MM.1S (cell line): ENCODE data around the gene ESYT3.

Source experiments
- DNase-seq: peaks from one replicate; pipeline ENCODE4 v3.0.0-alpha.2; 2015
- H2AFZ ChIP-seq: fragments of 300-600 bp; sonication (generic); 2 replicates; pipeline ENCODE4 v1.6.0; 2016; ENCODE audit warnings: antibody characterized with exemption, low read length
- H3F3A ChIP-seq: fragments of 300-600 bp; sonication (generic); 2 replicates; pipeline ENCODE4 v1.6.1; 2016; ENCODE audit warnings: mild to moderate bottlenecking, antibody characterized with exemption, low read length, moderate library complexity, mixed read lengths; ENCODE audit not compliant: insufficient read depth
- H3K27ac ChIP-seq: fragments of 300-600 bp; sonication (generic); 2 replicates; pipeline ENCODE4 v1.5.1; 2016; ENCODE audit warnings: mild to moderate bottlenecking, low read length
- H3K27me3 ChIP-seq: fragments of 300-600 bp; sonication (generic); replicated peaks from 2 replicates; pipeline ENCODE4 v1.6.0; 2016; ENCODE audit warnings: low read length; ENCODE audit not compliant: insufficient read depth
- H3K36me3 ChIP-seq: fragments of 300-600 bp; sonication (generic); replicated peaks from 2 replicates; pipeline ENCODE4 v1.6.1; 2016; ENCODE audit warnings: mild to moderate bottlenecking, low read length, mixed read lengths; ENCODE audit not compliant: insufficient read depth
- H3K4me1 ChIP-seq: fragments of 300-600 bp; sonication (generic); 2 replicates; pipeline ENCODE4 v1.6.1; 2016; ENCODE audit warnings: low read length, mixed read lengths
- H3K4me2 ChIP-seq: fragments of 300-600 bp; sonication (generic); 2 replicates; pipeline ENCODE4 v1.6.0; 2016; ENCODE audit warnings: low read depth, low read length
- H3K4me3 ChIP-seq: fragments of 300-600 bp; sonication (generic); 2 replicates; pipeline ENCODE4 v1.5.1; 2016; ENCODE audit warnings: low read length, mixed read lengths
- H3K79me2 ChIP-seq: fragments of 300-600 bp; sonication (generic); 2 replicates; pipeline ENCODE4 v1.6.1; 2016; ENCODE audit warnings: mixed run types, low read length, mixed read lengths
- H3K9ac ChIP-seq: fragments of 300-600 bp; sonication (generic); 2 replicates; pipeline ENCODE4 v1.6.1; 2016; ENCODE audit warnings: low read length, mixed read lengths
- H3K9me2 ChIP-seq: fragments of 300-600 bp; sonication (generic); replicated peaks from 2 replicates; pipeline ENCODE4 v1.6.1; 2016; ENCODE audit warnings: mild to moderate bottlenecking, low read length, mixed read lengths; ENCODE audit not compliant: insufficient read depth
- H3K9me3 ChIP-seq: fragments of 300-600 bp; sonication (generic); replicated peaks from 2 replicates; pipeline ENCODE4 v1.6.1; 2016; ENCODE audit warnings: mild to moderate bottlenecking, low read length, mixed read lengths; ENCODE audit not compliant: insufficient read depth
- H4K20me1 ChIP-seq: fragments of 300-600 bp; sonication (generic); 2 replicates; pipeline ENCODE4 v1.6.1; 2016; ENCODE audit warnings: mild to moderate bottlenecking, low read length, moderate library complexity, mixed read lengths; ENCODE audit not compliant: insufficient read depth
- EZH2 ChIP-seq: fragments of 300-600 bp; sonication (generic); optimal IDR thresholded peaks from 2 replicates; pipeline ENCODE3; 2017; ENCODE audit warnings: low read depth, mild to moderate bottlenecking, antibody characterized with exemption, low read length, mixed read lengths
- EZH2phosphoT487 ChIP-seq: fragments of 300-600 bp; sonication (generic); IDR thresholded peaks from 2 replicates; pipeline ENCODE4 v1.6.1; 2018; ENCODE audit warnings: antibody characterized with exemption, low read length
- TF ChIP-seq, protein P1 (sequence below): fragments of 300-600 bp; sonication (generic); IDR thresholded peaks from 2 replicates; pipeline ENCODE4 v1.5.1; 2016; ENCODE audit warnings: antibody characterized with exemption, low read length, mixed read lengths

Gene ESYT3

DNA sequence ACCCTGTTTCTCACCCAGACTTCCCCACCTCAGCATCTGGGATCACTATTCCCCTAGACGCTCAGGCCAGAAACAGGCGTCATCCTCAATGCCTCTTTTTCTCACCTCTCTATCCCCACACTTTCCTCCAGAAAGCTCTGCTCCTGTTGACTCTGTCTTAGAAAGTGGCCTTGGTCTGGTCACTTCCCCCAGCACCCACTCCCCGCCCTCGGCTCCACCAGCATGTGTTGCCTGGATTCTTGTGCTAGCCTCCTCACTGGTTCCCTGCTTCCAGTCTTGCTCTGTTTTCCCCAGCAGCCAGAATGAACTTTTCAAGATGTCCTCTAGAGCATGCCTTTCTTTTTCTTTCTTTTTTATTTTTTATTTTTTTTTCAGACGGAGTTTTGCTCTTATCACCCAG, 39.7 kb upstream of the ESYT3 start:
- no peaks in the 10 kb centered on the region for H3K36me3 ChIP-seq
- no peaks in the 10 kb centered on the region for H4K20me1 ChIP-seq
- H3K4me1 ChIP-seq: no peaks in the 10 kb centered on the region
- no peak overlapping the region for H3K4me2 ChIP-seq
- H3K9me3 ChIP-seq: no peaks in the 10 kb centered on the region
- no peaks in the 10 kb centered on the region for H3K79me2 ChIP-seq
- H3K9ac ChIP-seq: no peak overlapping the region
- H3K4me3 ChIP-seq: no peak overlapping the region
- DNase-seq: no peak
- H3K27me3 ChIP-seq: no peaks in the 10 kb centered on the region
- TF ChIP-seq, protein P1, sequence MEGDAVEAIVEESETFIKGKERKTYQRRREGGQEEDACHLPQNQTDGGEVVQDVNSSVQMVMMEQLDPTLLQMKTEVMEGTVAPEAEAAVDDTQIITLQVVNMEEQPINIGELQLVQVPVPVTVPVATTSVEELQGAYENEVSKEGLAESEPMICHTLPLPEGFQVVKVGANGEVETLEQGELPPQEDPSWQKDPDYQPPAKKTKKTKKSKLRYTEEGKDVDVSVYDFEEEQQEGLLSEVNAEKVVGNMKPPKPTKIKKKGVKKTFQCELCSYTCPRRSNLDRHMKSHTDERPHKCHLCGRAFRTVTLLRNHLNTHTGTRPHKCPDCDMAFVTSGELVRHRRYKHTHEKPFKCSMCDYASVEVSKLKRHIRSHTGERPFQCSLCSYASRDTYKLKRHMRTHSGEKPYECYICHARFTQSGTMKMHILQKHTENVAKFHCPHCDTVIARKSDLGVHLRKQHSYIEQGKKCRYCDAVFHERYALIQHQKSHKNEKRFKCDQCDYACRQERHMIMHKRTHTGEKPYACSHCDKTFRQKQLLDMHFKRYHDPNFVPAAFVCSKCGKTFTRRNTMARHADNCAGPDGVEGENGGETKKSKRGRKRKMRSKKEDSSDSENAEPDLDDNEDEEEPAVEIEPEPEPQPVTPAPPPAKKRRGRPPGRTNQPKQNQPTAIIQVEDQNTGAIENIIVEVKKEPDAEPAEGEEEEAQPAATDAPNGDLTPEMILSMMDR: no peak
- TF ChIP-seq EZH2: no peak
- no peaks in the 10 kb centered on the region for H3F3A ChIP-seq
- no peak overlapping the region for H2AFZ ChIP-seq
- H3K27ac ChIP-seq: no peak overlapping the region
- no peaks in the 10 kb centered on the region for H3K9me2 ChIP-seq

DNA sequence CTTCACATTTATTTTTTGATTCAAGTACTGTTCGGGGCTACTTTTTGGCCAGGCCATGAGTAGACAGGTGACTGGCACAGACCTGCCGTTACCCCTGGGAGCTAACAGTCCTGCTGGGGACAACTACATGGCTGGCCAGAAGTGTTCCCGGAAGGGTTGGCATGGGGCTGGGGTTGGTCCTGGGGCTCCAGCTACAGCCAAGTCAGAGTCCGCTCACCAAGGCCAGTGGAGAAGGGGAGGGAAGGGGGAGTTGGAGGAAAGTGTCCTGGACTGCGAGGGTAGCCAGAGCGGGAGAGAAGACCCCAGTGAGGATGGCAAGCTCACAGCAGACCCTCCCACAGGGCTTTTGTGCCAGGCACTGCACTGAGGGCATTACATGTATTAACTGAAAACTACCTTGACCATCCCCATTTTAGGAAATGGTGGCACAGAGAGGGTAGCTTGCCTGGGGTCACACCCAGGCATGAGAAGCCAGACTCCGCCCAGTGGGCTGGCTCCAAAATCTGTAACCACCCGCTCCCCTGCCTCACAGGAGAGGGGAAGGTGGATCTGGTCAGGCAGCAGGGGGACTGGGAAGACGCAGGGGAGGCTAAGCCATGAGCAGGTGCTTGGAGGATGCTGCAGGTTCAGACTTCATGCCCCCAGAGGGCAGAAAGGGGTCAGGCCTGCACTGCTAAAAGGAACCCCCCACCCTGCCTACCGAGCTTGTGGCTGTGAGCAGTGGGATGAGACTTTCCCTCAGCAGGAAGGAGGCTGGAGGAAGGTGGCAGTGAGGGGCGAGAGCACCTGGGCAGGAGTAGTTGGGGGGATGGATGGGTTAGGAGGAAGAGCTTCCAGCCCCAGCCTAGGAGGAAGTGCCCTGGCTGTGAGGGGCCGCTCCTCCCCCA, 38.3 kb upstream of the ESYT3 start:
- H3K27me3 ChIP-seq: no peaks in the 10 kb centered on the region
- H3K79me2 ChIP-seq: no peaks in the 10 kb centered on the region
- H3K36me3 ChIP-seq: no peaks in the 10 kb centered on the region
- no peak for DNase-seq
- H3K4me1 ChIP-seq: no peaks in the 10 kb centered on the region
- no peaks in the 10 kb centered on the region for H3F3A ChIP-seq
- H4K20me1 ChIP-seq: no peaks in the 10 kb centered on the region
- H3K9ac ChIP-seq: no peak overlapping the region
- H3K9me3 ChIP-seq: no peaks in the 10 kb centered on the region
- no peak for TF ChIP-seq EZH2phosphoT487
- TF ChIP-seq, protein P1: no peak
- no peak for TF ChIP-seq EZH2
- no peak overlapping the region for H3K4me3 ChIP-seq
- H3K4me2 ChIP-seq: no peak overlapping the region
- no peaks in the 10 kb centered on the region for H3K9me2 ChIP-seq
- H2AFZ ChIP-seq: no peak overlapping the region
- H3K27ac ChIP-seq: no peak overlapping the region

DNA sequence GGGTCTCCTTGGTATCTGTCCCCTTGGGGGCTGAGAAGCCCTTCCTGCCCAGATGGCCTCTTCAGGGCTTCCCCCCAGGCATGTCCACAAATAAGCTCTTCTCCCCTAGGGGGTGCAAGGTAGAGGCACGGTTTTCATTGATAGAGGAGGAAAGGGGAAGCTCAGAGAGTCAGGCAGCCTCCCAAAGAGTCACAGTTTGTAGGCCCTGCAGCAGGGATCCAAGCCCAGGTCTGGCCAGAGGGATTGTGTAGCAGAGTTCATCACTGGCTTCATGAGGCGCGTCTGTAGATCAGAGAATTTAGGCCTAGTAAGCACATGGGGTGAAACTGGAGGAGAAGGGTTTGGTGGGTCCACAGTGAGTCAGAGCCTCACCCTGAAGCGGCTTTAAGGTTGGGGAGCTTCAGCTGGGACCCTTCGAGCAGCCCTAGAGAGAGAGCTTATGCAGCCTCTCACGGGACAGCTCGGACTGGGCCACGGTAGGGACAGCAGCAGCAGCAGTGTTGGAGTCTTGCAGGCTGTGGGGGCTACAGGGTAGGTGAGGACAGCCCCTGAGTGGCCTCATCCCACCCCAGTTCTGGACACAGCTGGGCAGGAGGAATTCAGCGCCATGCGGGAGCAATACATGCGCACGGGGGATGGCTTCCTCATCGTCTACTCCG, 37.5 kb upstream of the ESYT3 start:
- Histone ChIP-seq H3K9ac (no peak overlapping the region), H3K4me3 (no peak overlapping the region), H3K79me2 (no peaks in the 10 kb centered on the region), H3K4me1 (no peaks in the 10 kb centered on the region), H3K4me2 (no peak overlapping the region), H3K27ac (no peak overlapping the region), H3F3A (no peaks in the 10 kb centered on the region), H3K36me3 (no peaks in the 10 kb centered on the region), H4K20me1 (no peaks in the 10 kb centered on the region), H2AFZ (no peak overlapping the region), H3K9me3 (no peaks in the 10 kb centered on the region), H3K9me2 (no peaks in the 10 kb centered on the region), H3K27me3 (no peaks in the 10 kb centered on the region)
- DNase-seq: no peak
- TF ChIP-seq, protein P1: no peak
- TF ChIP-seq EZH2 (no peak), EZH2phosphoT487 (no peak)
